SK-N-SH (cell line): ENCODE measurements around the gene EAF2.

ENCODE experiments used
- JUND ChIP-seq: IDR thresholded peaks from 2 replicates; pipeline ENCODE4 v1.4.0; 2012
- MXI1 ChIP-seq: IDR thresholded peaks from 2 replicates; pipeline ENCODE4 v1.6.1; 2012; ENCODE audit warnings: mild to moderate bottlenecking, low read depth, low read length, improper control_type of control experiment
- POLR2AphosphoS5 ChIP-seq: IDR thresholded peaks from 2 replicates; pipeline ENCODE4 v1.6.1; 2012; ENCODE audit warnings: low read depth, low read length
- TF ChIP-seq, protein P1 (sequence below): IDR thresholded peaks from 2 replicates; pipeline ENCODE4 v1.6.1; 2012; ENCODE audit warnings: mild to moderate bottlenecking, low read depth, low read length, moderate library complexity
- TF ChIP-seq, protein P2 (sequence below): fragments of 150-350 bp; IDR thresholded peaks from 2 replicates; pipeline ENCODE4 v1.6.1; 2017; ENCODE audit warnings: antibody characterized with exemption, low read length, low read depth, borderline replicate concordance
- TF ChIP-seq, protein P3 (sequence below): fragments of 200-600 bp; sonication (generic); IDR thresholded peaks from 2 replicates; pipeline ENCODE4 v1.6.1; 2017; ENCODE audit warnings: antibody characterized with exemption, mild to moderate bottlenecking, moderate library complexity

DNA sequence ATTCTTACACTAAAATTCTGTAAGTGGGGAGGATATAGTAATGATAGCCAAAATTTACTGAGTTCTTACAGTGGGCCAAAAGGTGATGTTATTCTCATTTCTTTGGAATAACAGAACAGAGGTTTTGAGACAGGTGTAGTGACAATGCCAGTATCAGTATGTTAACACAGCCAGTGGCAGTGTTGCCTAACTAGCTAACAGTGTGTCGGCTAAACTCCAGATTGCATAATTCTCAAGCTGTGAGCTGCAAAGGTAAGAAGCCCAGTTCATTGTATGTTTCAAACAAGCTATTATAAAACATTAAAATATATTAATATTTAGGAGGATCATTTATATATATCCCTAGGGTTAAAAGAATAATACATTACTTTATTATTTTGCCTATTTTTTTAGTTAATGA lies 60.1 kb downstream of the EAF2 start:
- no peak for TF ChIP-seq MXI1
- no peak for TF ChIP-seq JUND
- TF ChIP-seq POLR2AphosphoS5: no peak
- TF ChIP-seq, protein P1, sequence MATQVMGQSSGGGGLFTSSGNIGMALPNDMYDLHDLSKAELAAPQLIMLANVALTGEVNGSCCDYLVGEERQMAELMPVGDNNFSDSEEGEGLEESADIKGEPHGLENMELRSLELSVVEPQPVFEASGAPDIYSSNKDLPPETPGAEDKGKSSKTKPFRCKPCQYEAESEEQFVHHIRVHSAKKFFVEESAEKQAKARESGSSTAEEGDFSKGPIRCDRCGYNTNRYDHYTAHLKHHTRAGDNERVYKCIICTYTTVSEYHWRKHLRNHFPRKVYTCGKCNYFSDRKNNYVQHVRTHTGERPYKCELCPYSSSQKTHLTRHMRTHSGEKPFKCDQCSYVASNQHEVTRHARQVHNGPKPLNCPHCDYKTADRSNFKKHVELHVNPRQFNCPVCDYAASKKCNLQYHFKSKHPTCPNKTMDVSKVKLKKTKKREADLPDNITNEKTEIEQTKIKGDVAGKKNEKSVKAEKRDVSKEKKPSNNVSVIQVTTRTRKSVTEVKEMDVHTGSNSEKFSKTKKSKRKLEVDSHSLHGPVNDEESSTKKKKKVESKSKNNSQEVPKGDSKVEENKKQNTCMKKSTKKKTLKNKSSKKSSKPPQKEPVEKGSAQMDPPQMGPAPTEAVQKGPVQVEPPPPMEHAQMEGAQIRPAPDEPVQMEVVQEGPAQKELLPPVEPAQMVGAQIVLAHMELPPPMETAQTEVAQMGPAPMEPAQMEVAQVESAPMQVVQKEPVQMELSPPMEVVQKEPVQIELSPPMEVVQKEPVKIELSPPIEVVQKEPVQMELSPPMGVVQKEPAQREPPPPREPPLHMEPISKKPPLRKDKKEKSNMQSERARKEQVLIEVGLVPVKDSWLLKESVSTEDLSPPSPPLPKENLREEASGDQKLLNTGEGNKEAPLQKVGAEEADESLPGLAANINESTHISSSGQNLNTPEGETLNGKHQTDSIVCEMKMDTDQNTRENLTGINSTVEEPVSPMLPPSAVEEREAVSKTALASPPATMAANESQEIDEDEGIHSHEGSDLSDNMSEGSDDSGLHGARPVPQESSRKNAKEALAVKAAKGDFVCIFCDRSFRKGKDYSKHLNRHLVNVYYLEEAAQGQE: no peak
- TF ChIP-seq, protein P2, sequence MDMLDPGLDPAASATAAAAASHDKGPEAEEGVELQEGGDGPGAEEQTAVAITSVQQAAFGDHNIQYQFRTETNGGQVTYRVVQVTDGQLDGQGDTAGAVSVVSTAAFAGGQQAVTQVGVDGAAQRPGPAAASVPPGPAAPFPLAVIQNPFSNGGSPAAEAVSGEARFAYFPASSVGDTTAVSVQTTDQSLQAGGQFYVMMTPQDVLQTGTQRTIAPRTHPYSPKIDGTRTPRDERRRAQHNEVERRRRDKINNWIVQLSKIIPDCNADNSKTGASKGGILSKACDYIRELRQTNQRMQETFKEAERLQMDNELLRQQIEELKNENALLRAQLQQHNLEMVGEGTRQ: no peak
- TF ChIP-seq, protein P3, sequence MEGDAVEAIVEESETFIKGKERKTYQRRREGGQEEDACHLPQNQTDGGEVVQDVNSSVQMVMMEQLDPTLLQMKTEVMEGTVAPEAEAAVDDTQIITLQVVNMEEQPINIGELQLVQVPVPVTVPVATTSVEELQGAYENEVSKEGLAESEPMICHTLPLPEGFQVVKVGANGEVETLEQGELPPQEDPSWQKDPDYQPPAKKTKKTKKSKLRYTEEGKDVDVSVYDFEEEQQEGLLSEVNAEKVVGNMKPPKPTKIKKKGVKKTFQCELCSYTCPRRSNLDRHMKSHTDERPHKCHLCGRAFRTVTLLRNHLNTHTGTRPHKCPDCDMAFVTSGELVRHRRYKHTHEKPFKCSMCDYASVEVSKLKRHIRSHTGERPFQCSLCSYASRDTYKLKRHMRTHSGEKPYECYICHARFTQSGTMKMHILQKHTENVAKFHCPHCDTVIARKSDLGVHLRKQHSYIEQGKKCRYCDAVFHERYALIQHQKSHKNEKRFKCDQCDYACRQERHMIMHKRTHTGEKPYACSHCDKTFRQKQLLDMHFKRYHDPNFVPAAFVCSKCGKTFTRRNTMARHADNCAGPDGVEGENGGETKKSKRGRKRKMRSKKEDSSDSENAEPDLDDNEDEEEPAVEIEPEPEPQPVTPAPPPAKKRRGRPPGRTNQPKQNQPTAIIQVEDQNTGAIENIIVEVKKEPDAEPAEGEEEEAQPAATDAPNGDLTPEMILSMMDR: no peak
